SK-N-SH (cell line): Measurements from ENCODE around the gene JOSD2.

ENCODE experiments used
- CTCF ChIP-seq: fragments of 200-600 bp; sonication (generic); IDR thresholded peaks from 2 replicates; pipeline ENCODE4 v1.6.1; 2017; ENCODE audit warnings: antibody characterized with exemption, mild to moderate bottlenecking, moderate library complexity
- EZH2phosphoT487 ChIP-seq: fragments of 200-600 bp; sonication (generic); IDR thresholded peaks from 2 replicates; pipeline ENCODE4 v1.6.1; 2017; ENCODE audit warnings: low read depth, mixed run types, mild to moderate bottlenecking, antibody characterized with exemption, moderate library complexity, borderline replicate concordance
- SIN3A ChIP-seq: IDR thresholded peaks from 2 replicates; pipeline ENCODE4 v1.6.1; 2012; ENCODE audit warnings: low read depth, mild to moderate bottlenecking, low read length, moderate library complexity, borderline replicate concordance

GRCh38 chr19:50516456-50516855 lies 5.5 kb upstream of the JOSD2 start:
- TF ChIP-seq CTCF, result no peak
- no peak for TF ChIP-seq EZH2phosphoT487
- TF ChIP-seq SIN3A, result no peak
